Measurements from ENCODE around the gene LRCH3.
"Not testable (repeated sequence)": the region's sequence is repeated elsewhere in the genome, so short reads cannot be mapped to it uniquely, and the experiment has no call there.

LRCH3 gene

GRCh38 chr3:197886052-197886451, 95.0 kb downstream of the LRCH3 start:
- DNase-seq (ENCODE audit: low spot score): not testable (repeated sequence)

DNA sequence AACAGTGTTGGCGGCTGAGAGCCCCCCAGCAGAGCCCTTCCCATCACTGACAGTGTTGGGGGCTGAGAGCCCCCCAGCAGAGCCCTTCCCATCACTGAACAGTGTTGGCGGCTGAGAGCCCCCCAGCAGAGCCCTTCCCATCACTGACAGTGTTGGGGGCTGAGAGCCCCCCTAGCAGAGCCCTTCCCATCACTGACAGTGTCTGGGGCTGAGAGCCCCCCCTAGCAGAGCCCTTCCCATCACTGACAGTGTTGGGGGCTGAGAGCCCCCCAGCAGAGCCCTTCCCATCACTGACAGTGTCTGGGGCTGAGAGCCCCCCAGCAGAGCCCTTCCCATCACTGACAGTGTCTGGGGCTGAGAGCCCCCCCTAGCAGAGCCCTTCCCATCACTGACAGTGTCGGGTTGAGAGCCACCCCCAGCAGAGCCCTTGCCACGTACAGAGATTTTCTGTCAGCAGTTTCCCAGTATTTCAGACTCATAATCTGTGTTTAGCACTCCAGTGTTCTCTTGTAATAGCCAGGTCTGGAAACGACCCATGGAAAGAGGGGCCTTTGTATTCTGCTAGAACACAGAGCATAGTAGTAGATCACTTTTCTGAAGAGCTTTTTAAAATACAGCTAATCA, 96.5 kb downstream of the LRCH3 start:
- DNase-seq (ENCODE audit: low spot score): not testable (repeated sequence)

DNA sequence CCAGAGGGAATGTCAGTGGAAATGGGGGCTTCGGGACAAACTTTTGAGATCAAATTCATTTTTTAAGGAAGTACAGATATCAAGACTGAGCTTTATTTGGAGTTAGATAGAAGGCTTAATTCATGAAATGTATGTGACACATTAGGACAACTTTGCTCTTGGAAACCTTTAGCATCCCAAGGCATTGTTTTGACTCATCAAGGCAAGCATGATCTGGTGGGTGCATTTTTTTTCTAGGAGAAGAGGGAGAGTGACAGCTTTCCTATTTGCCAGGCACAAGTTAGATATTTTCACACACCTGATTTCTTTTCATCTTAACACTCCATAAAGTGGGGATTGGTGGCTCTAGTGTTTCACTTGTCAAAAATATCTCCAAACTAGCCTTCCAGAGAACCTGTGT, 97.5 kb downstream of the LRCH3 start:
- DNase-seq (ENCODE audit: low spot score): no peak

DNA sequence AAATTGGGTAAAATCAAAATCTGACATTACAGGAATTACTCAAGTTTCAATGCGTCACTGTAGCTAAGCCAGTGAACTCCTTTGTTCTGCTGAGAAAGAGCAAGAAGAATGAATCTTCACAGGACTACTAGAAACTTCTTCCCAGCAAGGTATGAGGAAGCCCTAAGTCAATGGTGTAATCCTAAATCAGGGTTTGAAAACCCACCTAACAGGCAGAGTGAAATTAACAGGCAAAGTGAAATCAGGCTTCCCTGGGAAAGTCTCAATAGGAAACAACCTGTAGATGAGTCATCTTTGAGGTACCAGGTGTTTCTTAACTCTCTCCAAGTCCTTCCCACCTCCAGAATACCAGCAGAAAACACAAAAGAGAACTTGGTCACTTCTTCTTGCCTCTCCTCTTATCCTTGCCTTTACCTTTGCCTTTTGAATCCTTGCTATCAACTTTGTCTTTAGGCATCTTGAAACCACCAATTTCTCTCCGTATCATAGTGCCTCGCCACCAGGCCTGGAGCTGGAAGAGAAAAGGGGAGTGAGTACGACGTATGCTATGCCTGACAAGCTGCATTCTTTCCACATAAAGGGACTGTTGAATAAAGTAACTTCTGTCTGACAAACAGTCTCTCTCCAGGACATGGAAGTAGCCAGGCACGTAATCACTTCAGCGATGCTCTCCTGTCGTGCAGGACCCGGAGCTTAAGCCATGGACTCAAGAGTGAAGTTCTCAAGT, 98.3 kb downstream of the LRCH3 start:
- DNase-seq (ENCODE audit: low spot score): no peak

GRCh38 chr3:197890693-197891092, 99.6 kb downstream of the LRCH3 start:
- no peak for DNase-seq (ENCODE audit: low spot score)

GRCh38 chr3:197892162-197892561, 101.1 kb downstream of the LRCH3 start:
- no peak for DNase-seq (ENCODE audit: low spot score)

- no peak for DNase-seq (ENCODE audit: low spot score)
Measured at GRCh38 chr3:197896421-197896820, 105.4 kb downstream of the LRCH3 start.

DNA sequence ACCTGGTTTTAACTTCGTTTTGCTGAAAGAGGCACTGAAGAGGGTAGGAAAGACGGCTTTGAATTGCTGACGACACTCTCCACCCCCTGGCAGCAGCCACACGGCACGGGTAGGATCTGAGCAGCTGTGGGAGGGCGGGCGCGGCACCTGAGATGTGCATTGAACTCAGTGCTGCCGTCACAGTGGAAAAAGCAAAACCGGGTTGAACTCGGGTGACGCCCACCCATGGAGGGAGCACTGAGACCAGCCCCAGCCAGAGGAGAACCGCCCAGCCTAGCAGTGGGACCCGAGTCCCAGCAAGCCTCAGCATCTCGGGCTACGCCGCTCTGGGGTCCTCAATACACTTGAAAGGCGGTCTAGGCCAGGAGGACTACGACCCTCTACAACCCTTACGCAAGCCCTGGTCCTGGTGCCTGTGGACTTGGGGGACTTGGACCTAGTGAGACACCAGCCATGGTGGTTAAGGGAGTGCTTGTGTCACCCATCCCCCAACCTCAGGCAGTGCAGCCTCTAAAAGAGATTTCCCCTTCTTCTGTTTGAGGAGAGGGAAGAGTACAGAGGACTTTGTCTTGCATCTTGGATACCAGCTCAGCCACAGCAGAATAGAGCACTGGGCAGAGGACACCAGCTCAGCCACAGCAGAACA, 108.9 kb downstream of the LRCH3 start:
- DNase-seq (ENCODE audit: low spot score): no peak

DNA sequence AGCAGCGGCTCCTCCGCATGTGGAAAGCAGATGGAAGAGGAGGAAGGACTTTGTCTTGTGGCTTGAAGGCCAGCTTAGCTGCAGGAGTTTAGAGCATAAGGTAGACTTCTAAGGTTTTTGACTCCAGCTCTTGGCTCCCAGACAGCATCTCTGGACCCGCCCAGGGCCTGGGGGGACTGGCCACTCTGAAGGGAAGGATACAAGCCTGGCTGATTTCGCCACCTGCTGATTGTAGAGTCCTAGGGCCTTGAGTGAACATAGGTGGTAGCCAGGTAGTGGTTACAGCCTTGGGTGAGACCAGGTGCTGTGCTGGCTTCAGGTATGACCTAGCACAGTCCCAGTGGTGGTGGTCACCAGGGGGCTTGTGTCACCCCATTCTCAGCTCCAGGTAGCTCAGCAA, 110.6 kb downstream of the LRCH3 start:
- DNase-seq (ENCODE audit: low spot score): no peak

GRCh38 chr3:197906023-197906849, 115.2 kb downstream of the LRCH3 start:
- peak; percentile 94 for DNase-seq (ENCODE audit: low spot score)

DNA sequence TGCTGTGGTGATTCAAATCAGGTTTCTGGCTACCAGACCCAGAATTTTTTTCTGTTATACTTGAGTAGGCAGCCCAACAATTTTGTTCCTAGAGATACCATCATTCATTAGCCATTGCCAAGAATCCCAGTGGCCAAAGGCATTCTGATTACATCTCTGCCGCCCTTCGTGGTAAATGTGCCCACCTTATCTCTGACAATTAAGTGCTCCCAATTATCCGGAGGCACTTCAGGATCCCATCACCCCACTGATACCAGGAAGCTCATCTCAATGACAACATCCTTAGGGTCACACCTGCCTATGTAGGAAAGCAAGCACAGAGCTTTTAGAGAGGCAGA, 115.8 kb downstream of the LRCH3 start:
- DNase-seq (ENCODE audit: low spot score): no peak

DNA sequence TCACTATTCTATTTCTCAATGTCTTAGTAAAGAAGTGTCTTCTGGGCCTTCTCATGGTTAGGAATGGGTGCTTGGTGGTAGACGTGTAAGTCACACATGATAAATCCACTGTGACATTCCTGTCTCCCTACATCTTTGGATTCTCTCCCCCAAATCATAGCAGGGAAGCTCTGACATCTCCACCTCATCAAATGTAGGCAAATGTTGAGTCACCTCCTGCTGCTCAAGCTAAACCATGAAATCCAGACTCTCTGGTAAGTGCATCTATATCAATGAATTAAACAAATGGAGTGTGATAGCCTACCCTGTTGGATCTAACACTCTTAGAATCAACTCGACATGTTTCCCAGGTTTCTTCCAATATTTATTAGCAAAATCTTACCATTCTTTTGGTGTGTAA, 116.1 kb downstream of the LRCH3 start:
- DNase-seq (ENCODE audit: low spot score): no peak

DNA sequence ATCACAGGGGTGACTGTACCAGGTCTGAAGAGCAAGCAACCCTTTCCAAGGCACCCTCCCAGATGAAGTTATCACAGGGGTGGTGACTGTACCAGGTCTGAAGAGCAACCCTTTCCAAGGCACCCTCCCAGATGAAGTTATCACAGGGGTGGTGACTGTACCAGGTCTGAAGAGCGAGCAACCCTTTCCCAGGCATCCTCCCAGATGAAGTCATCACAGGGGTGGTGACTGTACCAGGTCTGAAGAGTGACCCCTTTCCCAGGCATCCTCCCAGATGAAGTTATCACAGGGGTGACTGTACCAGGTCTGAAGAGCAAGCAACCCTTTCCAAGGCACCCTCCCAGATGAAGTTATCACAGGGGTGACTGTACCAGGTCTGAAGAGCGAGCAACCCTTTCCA, 117.5 kb downstream of the LRCH3 start:
- DNase-seq (ENCODE audit: low spot score): not testable (repeated sequence)

GRCh38 chr3:197908957-197909701, 118.1 kb downstream of the LRCH3 start:
- DNase-seq (ENCODE audit: low spot score): no peak

DNA sequence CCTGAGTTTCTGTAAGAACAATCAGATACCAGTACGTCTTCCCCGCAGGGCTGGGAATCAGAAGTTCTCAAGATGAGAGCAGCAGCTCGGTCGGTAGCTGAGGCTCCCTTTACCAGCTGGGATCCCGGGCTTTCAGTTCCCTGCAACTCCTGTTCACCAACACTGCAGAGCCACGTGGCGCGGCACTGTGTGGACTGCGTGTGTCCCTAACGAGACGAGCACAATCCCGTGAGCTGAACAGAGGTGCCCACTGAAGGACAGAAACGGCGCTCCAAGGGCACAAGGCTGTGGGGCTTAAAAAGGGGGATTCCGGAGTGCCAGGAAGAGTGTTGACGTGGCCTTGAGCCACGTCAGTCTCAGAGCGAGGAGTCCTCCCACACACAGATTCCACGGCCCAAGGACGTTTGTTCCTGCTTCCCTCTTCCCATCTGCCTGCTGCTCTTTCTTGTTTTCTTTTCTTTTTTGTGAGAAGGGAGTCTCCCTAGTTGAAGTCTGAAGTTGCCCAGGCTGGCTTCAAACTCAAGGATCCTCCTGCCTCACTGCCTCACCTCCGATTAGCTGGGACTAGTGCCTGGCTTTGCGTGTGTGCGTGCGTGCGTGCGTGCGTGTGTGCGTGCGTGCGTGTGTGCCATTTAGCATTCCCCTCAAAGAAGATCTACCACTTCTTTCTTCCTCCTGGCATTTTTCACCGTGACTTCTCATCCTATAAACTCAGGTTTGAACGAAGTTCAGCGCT, 121.9 kb downstream of the LRCH3 start:
- DNase-seq (ENCODE audit: low spot score): no peak

- DNase-seq (ENCODE audit: low spot score): no peak
Measured at GRCh38 chr3:197913641-197914380, 122.8 kb downstream of the LRCH3 start.

GRCh38 chr3:197921429-197922275, 130.6 kb downstream of the LRCH3 start:
- not testable (repeated sequence) for DNase-seq (ENCODE audit: low spot score)

DNA sequence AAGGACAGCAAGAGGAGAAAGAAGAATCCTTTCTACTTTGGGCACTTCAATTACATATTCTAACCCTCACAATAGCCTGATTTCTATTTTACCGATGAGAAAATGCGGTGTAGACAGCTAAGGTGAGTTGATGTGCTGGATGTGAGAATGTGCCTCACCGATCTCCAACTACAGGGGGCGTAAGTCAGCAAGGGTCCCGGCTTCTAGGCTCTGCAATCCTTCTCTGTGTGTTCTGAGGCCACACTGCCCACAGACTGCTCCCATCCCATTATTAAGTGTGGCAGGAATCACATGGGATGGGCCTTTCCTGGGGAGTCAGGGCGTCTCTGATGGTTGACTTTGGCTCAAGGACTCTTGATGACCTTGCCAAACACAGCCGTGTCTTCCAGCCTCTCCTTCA, 135.4 kb downstream of the LRCH3 start:
- no peak for DNase-seq (ENCODE audit: low spot score)

GRCh38 chr3:197927578-197927977, 136.5 kb downstream of the LRCH3 start:
- not testable (repeated sequence) for DNase-seq (ENCODE audit: low spot score)

Data from AG08396 (cell line).